Stimulated activated CD8-positive, alpha-beta memory T cell treated with anti-CD3 and anti-CD28 coated beads, Interleukin-12 subunit alpha, Interleukin-12 subunit beta, amount 100 ng/mL, for 24 hours (primary cell): Measurements from ENCODE around the gene GOLGA5.
"Not testable (repeated sequence)": the region's sequence is repeated elsewhere in the genome, so short reads cannot be mapped to it uniquely, and the experiment has no call there.

Experiments used
- DNase-seq: peaks from one replicate; pipeline ENCODE4 v3.0.0-alpha.2; 2020; ENCODE audit errors: extremely low read depth

GOLGA5 gene

DNA sequence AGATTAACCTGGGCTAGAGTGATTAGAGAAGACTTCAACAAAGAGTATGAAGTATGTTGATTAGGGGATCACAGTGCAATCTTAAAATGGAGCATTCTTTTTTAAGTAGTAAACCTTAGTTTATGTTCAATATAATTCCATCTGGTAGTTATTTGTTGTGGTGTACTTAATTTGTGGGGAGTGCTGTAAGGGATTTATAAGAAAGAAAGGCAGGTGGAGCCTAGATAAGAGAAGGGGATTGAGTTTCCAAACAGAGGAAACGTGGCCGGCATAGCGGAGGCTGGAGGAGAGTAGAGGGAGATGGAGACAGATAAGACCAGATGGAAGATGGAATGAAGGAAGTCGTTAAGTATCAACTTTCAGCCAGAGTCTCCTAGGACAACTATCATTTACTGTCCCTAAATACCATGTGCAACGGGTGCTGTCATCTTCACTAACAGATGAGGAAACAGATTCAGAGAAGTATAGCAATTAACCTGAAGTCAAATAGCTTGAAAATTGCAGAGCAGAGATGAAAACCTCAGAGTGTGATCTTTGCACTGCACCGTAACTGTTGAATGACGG is 38.1 kb downstream of the GOLGA5 start:
- DNase-seq = no peak

DNA sequence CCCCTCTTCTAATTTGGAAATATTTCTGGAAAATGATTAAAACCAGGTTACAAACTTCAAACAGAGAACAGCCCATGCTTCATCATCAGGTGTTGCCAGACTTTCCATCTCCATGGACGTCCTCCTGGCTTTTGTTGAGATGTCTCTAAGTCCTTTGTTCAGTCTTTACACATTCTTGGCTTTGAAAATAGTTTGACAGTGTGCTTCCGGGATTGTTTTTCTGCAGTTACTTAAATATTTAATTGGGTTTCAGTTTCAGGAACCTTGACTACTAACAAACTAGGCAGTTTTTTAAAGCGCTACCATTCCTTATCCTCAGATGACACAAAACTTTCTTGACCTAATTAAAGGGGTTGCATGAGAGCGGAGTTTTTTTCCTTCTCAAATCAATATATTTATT is 47.8 kb downstream of the GOLGA5 start:
- no peak for DNase-seq

- no peak for DNase-seq
These were observed 50.1 kb downstream of the GOLGA5 start for GRCh38 chr14:92844204-92844603.

DNA sequence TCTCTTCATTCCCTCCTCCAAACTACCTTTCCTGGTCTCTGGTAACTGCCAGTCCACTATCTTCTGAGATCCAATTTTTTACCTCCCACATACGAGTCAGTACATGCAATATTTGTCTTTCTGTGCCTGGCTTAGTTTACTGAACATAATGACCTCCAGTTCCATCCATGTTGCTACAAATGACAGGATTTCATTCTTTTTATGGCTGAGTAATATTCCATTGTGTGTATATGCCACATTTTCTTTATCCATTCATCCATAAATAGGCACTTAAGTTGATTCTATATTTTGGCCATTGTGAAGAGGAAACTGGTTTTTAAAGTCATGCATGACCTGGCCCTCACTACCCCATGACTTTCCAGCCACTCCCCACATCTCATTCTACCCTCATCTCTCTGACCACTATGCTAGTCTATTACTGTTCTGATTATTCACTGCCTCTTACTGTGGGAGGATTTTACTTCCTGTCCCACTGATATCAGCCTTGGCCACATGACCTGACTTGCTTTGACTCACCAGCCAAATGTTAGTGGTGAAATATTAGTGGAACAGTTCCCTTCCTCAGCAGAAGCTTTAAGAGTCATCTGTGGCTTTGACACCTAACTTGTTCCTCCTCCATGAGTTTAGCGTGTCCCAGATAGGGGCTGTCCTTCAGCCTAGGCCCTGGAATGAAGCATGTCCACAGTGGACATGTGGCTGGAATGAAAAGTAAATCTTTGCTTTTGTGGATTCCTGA is 52.2 kb downstream of the GOLGA5 start:
- DNase-seq = no peak

DNA sequence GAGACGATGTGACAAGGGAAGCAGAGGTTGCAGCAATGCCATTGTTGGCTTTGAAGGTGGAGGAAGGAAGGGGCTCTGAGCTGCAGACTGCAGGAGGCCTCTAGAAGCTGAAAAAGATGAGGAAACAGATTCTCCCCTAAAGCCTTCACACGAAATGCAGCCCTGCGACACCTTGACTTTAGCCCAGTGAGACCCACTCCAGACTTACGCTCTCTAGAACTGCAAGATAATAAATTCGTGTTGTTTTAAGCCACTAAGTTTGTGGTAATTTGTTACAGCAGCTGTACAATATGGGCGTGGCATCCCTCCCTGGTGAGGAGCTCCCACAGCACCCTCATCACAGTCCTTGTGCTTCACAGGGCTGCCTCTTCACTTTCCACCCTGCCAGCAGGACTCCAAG is 53.2 kb downstream of the GOLGA5 start:
- DNase-seq = no peak

GRCh38 chr14:92847749-92848148 is 53.6 kb downstream of the GOLGA5 start:
- no peak for DNase-seq

GRCh38 chr14:92848887-92849286 is 54.8 kb downstream of the GOLGA5 start:
- no peak for DNase-seq

GRCh38 chr14:92850492-92850891 is 56.4 kb downstream of the GOLGA5 start:
- no peak for DNase-seq

DNA sequence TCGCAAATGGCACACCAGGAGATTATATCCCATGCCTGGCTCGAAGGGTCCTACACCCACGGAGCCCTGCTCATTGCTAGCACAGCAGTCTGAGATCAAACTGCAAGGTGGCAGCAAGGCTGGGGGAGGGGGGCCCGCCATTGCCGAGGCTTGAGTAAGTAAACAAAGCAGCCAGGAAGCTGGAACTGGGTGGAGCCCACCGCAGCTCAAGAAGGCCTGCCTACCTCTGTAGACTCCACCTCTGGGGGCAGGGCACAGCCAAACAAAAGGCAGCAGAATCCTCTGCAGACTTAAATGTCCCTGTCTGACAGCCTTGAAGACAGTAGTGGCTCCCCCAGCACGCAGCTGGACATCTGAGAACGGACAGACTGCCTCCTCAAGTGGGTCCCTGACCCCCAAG is 59.0 kb downstream of the GOLGA5 start:
- not testable (repeated sequence) for DNase-seq

GRCh38 chr14:92860049-92860840 is 66.1 kb downstream of the GOLGA5 start:
- DNase-seq = no peak

- DNase-seq = no peak
These were observed 68.0 kb downstream of the GOLGA5 start for GRCh38 chr14:92861856-92862745.

DNA sequence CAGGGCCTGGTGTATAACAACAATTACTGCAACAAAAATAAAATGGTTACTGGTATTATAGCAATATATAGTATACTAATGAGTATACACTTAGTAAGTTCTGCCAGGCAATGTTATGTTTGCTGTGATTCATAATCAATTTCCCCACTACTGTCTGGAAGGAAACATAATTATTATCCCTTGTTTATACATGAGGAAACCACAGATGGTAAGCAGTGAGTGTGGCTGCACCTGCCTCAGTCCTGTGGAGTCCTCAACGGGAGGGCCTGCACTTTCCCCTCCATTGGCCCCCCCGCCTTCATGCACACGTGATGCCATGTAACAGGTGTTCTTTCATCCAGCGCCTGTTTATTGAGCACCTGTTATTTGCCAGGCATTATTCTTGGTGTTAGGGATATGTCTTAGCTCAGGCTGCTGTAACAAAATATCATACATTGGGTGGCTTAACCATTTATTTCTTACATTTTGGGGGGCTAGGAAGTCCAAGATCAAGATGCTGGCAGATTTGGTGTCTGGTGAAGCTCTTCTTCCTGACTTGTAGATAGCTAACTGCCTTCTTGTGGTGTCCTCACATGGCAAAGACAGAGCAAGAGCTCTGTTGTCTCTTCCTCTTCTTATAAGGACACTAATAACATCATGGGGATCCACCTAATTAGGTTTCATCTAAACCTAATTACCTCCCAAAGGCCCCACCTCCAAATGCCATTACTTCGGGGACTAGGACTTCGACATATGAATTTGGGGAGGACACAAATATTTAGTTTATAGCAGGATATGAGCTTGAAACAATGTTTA is 69.4 kb downstream of the GOLGA5 start:
- no peak for DNase-seq

DNA sequence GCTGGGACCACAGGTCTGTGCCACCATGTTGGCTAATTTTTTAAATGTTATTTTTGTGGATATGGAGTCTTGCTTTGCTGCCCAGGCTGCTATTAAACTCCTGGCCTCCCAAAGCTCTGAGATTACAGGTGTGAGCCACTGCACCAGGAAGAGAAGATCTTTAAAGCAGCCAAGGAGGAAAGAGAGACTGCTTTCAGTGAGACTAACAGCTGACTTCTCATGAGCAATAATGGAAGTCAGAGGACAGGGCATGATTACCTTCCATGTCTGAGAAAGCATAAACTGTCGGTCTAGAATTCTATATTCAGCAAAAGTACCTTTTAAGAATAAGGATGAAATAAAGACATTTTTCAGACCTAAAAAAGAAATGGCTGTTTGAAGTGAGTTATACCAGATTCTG is 71.6 kb downstream of the GOLGA5 start:
- no peak for DNase-seq

DNA sequence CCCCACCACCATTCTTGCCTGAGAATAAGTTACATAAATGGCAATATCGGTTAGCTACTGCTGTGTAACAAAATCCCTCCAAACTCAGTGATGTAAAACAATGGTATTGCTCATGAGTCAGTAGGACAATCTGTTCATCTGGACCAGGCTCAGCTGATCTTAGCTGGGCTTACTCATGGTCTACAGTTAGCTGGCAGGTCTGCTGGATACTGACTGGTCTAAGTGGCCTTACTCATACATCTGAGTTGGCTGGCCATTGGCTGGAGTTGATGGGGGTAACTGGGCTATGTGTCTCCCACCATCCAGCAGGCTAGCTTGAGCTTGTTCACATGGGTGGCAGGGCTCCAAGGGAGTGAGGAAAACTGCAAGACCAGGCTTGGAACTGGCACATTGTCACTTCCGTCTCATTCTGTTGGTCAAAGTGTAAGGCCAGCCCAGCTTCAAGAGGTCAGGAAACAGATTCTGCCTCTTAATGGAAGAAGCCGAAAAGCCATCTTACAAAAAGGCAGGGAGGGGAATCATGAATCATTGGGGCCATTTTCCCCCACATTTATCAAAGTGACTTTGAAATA is 72.2 kb downstream of the GOLGA5 start:
- DNase-seq = no peak

- DNase-seq = no peak
These were observed 73.1 kb downstream of the GOLGA5 start for GRCh38 chr14:92866901-92867865.

GRCh38 chr14:92874962-92875661 is 81.0 kb downstream of the GOLGA5 start:
- DNase-seq = no peak

- DNase-seq = no peak
These were observed 83.8 kb downstream of the GOLGA5 start for GRCh38 chr14:92877757-92878431.

DNA sequence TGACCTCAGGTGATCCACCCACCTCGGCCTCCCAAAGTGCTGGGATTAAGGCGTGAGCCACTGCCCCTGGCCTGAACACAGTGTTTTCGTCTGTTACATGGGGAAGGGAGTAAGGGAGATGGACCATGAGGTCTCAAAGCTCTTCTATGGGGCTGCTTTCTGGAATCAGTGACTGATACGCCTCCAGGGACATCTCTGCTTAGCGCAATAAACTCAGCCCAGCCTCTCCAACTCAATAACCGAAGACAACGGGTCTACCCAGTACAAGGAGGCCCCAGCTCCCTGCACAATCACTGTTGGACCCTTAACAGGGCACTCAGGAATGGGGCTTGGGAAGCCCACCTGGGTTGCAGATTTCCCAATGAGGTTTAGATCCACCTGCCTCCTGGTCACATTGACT is 86.2 kb downstream of the GOLGA5 start:
- DNase-seq = no peak
